ENCODE data around the gene VPREB3.

GRCh38 chr22:23759566-23759965, 5.3 kb upstream of the VPREB3 start:
- TF ChIP-seq, protein P1, sequence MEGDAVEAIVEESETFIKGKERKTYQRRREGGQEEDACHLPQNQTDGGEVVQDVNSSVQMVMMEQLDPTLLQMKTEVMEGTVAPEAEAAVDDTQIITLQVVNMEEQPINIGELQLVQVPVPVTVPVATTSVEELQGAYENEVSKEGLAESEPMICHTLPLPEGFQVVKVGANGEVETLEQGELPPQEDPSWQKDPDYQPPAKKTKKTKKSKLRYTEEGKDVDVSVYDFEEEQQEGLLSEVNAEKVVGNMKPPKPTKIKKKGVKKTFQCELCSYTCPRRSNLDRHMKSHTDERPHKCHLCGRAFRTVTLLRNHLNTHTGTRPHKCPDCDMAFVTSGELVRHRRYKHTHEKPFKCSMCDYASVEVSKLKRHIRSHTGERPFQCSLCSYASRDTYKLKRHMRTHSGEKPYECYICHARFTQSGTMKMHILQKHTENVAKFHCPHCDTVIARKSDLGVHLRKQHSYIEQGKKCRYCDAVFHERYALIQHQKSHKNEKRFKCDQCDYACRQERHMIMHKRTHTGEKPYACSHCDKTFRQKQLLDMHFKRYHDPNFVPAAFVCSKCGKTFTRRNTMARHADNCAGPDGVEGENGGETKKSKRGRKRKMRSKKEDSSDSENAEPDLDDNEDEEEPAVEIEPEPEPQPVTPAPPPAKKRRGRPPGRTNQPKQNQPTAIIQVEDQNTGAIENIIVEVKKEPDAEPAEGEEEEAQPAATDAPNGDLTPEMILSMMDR (conservative IDR thresholded peaks at IDR 0.05; ENCODE audit: low read depth, low read length) = no peak
- TF ChIP-seq EZH2 (IDR thresholded peaks at IDR 0.05; ENCODE audit: borderline replicate concordance, low read depth, low read length, poor library complexity, severe bottlenecking) = no peak

All from A673 (cell line).